ENCODE measurements around the gene EDIL3.

The EDIL3 gene

GRCh38 chr5:84213212-84213611, 171.5 kb downstream of the EDIL3 start:
- no peak overlapping the region for H3K56ac ChIP-seq (ENCODE audit: low read length)
- no peak overlapping the region for H2BK15ac ChIP-seq (replicated peaks; ENCODE audit: low read depth)
- H3K36me3 ChIP-seq (ENCODE audit: control insufficient read depth, insufficient read depth, low read length), result no peaks in the 10 kb centered on the region
- no peak overlapping the region for H2AK5ac ChIP-seq (ENCODE audit: low read length)
- H3K9ac ChIP-seq (ENCODE audit: low read length), result no peak overlapping the region
- H3K4me2 ChIP-seq (ENCODE audit: low read length), result no peak overlapping the region
- H3K27me3 ChIP-seq (ENCODE audit: insufficient read depth, low read length, poor library complexity), result no peaks in the 10 kb centered on the region
- no peak for DNase-seq
- H3K27ac ChIP-seq (ENCODE audit: low read depth, low read length), result no peak overlapping the region
- no peak overlapping the region for H3K18ac ChIP-seq (ENCODE audit: low read length)
- no peak overlapping the region for H3K4ac ChIP-seq (ENCODE audit: low read depth, low read length)
- no peak overlapping the region for H2BK5ac ChIP-seq (ENCODE audit: low read length)
- no peaks in the 10 kb centered on the region for H3K79me1 ChIP-seq (ENCODE audit: low read length)
- no CpG with 5 or more reads among the region's 1 CpG for WGBS (ENCODE audit: extremely low coverage, insufficient coverage, low lambda C conversion rate)
- no peak overlapping the region for H3K4me3 ChIP-seq (ENCODE audit: low read length)
- H3K4me1 ChIP-seq (ENCODE audit: control insufficient read depth, low read depth, low read length), result no peaks in the 10 kb centered on the region
- no peaks in the 10 kb centered on the region for H3K79me2 ChIP-seq (ENCODE audit: control insufficient read depth, insufficient read depth, low read length)
- no peak overlapping the region for H4K8ac ChIP-seq (ENCODE audit: low read depth, low read length)
- no peak overlapping the region for H4K5ac ChIP-seq (ENCODE audit: low read length)
- no peak overlapping the region for H2BK120ac ChIP-seq (ENCODE audit: low read depth, low read length)
- H3K23ac ChIP-seq (ENCODE audit: low read length), result no peak overlapping the region

DNA sequence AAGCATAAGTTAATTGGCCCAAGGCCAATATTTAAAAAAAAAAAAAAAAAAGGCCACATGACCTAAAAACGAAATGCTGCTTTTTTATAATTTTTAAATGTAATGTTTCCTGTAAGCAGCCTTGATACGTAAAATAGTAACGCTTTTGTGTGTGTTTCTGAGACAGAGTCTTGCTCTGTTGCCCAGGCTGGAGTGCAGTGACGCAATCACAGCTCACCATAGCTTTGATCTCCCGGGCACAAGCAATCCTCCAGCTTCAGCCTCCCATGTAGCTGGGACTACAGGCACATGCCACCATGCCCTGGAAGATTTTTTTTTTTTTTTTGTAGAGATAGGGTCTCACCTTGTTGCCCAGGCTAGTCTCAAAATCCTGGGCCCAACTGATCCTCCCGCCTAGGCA, 179.9 kb downstream of the EDIL3 start:
- no CpG with 5 or more reads among the region's 6 CpGs for WGBS (ENCODE audit: extremely low coverage, insufficient coverage, low lambda C conversion rate)
- Histone ChIP-seq H4K5ac (ENCODE audit: low read length) (no peak overlapping the region), H2BK120ac (ENCODE audit: low read depth, low read length) (no peak overlapping the region), H3K56ac (ENCODE audit: low read length) (no peak overlapping the region), H3K36me3 (ENCODE audit: control insufficient read depth, insufficient read depth, low read length) (no peaks in the 10 kb centered on the region), H3K79me1 (ENCODE audit: low read length) (no peaks in the 10 kb centered on the region), H3K4ac (ENCODE audit: low read depth, low read length) (no peak overlapping the region), H4K8ac (ENCODE audit: low read depth, low read length) (no peak overlapping the region), H3K4me1 (ENCODE audit: control insufficient read depth, low read depth, low read length) (no peaks in the 10 kb centered on the region), H3K27ac (ENCODE audit: low read depth, low read length) (no peak overlapping the region), H3K9ac (ENCODE audit: low read length) (no peak overlapping the region), H2BK5ac (ENCODE audit: low read length) (no peak overlapping the region), H2AK5ac (ENCODE audit: low read length) (no peak overlapping the region), H3K4me2 (ENCODE audit: low read length) (no peak overlapping the region), H3K27me3 (ENCODE audit: insufficient read depth, low read length, poor library complexity) (no peaks in the 10 kb centered on the region), H3K79me2 (ENCODE audit: control insufficient read depth, insufficient read depth, low read length) (no peaks in the 10 kb centered on the region), H3K4me3 (ENCODE audit: low read length) (no peak overlapping the region), H2BK15ac (replicated peaks; ENCODE audit: low read depth) (no peak overlapping the region), H3K18ac (ENCODE audit: low read length) (no peak overlapping the region), H3K23ac (ENCODE audit: low read length) (no peak overlapping the region)
- no peak for DNase-seq

DNA sequence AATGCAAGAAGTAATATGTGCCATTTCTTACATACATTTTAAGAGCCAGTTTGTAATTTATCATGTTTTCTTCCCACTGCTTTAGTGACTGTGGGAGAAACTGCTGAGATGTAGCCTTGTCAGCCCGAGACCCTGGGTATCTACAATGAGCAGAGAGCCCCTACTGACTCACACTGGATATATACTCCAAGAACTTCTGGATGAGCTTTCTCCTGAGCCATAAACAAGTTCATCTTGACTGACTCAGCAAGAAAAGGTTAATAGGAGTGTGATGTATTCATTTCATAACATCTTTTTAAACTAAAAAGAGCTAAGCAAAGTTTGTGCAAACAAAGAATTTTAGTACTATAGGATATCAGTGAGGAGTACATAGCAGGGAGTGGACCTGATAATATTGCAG, 182.5 kb downstream of the EDIL3 start:
- no peaks in the 10 kb centered on the region for H3K27me3 ChIP-seq (ENCODE audit: insufficient read depth, low read length, poor library complexity)
- H3K4me1 ChIP-seq (ENCODE audit: control insufficient read depth, low read depth, low read length), result no peaks in the 10 kb centered on the region
- no peak overlapping the region for H4K8ac ChIP-seq (ENCODE audit: low read depth, low read length)
- no peak overlapping the region for H3K4me2 ChIP-seq (ENCODE audit: low read length)
- no peak overlapping the region for H3K18ac ChIP-seq (ENCODE audit: low read length)
- no CpG with 5 or more reads among the region's 1 CpG for WGBS (ENCODE audit: extremely low coverage, insufficient coverage, low lambda C conversion rate)
- DNase-seq, result no peak
- H3K27ac ChIP-seq (ENCODE audit: low read depth, low read length), result no peak overlapping the region
- no peak overlapping the region for H3K23ac ChIP-seq (ENCODE audit: low read length)
- H3K9ac ChIP-seq (ENCODE audit: low read length), result no peak overlapping the region
- H3K79me2 ChIP-seq (ENCODE audit: control insufficient read depth, insufficient read depth, low read length), result no peaks in the 10 kb centered on the region
- no peak overlapping the region for H3K4me3 ChIP-seq (ENCODE audit: low read length)
- no peak overlapping the region for H3K4ac ChIP-seq (ENCODE audit: low read depth, low read length)
- H3K36me3 ChIP-seq (ENCODE audit: control insufficient read depth, insufficient read depth, low read length), result no peaks in the 10 kb centered on the region
- H2BK120ac ChIP-seq (ENCODE audit: low read depth, low read length), result no peak overlapping the region
- no peak overlapping the region for H2BK15ac ChIP-seq (replicated peaks; ENCODE audit: low read depth)
- no peaks in the 10 kb centered on the region for H3K79me1 ChIP-seq (ENCODE audit: low read length)
- no peak overlapping the region for H4K5ac ChIP-seq (ENCODE audit: low read length)
- H2AK5ac ChIP-seq (ENCODE audit: low read length), result no peak overlapping the region
- no peak overlapping the region for H3K56ac ChIP-seq (ENCODE audit: low read length)
- H2BK5ac ChIP-seq (ENCODE audit: low read length), result no peak overlapping the region

- Histone ChIP-seq H3K79me2 (ENCODE audit: control insufficient read depth, insufficient read depth, low read length) (no peaks in the 10 kb centered on the region), H2BK15ac (replicated peaks; ENCODE audit: low read depth) (no peak overlapping the region), H3K27ac (ENCODE audit: low read depth, low read length) (no peak overlapping the region), H2BK120ac (ENCODE audit: low read depth, low read length) (no peak overlapping the region), H3K4ac (ENCODE audit: low read depth, low read length) (no peak overlapping the region), H3K4me3 (ENCODE audit: low read length) (no peak overlapping the region), H4K5ac (ENCODE audit: low read length) (no peak overlapping the region), H3K23ac (ENCODE audit: low read length) (no peak overlapping the region), H3K4me2 (ENCODE audit: low read length) (no peak overlapping the region), H4K8ac (ENCODE audit: low read depth, low read length) (no peak overlapping the region), H2AK5ac (ENCODE audit: low read length) (no peak overlapping the region), H3K56ac (ENCODE audit: low read length) (no peak overlapping the region), H3K36me3 (ENCODE audit: control insufficient read depth, insufficient read depth, low read length) (no peaks in the 10 kb centered on the region), H3K79me1 (ENCODE audit: low read length) (no peaks in the 10 kb centered on the region), H3K18ac (ENCODE audit: low read length) (no peak overlapping the region), H3K9ac (ENCODE audit: low read length) (no peak overlapping the region), H3K4me1 (ENCODE audit: control insufficient read depth, low read depth, low read length) (no peaks in the 10 kb centered on the region), H3K27me3 (ENCODE audit: insufficient read depth, low read length, poor library complexity) (no peaks in the 10 kb centered on the region), H2BK5ac (ENCODE audit: low read length) (no peak overlapping the region)
- no CpG with 5 or more reads among the region's 2 CpGs for WGBS (ENCODE audit: extremely low coverage, insufficient coverage, low lambda C conversion rate)
- DNase-seq, result no peak
These were observed 187.1 kb downstream of the EDIL3 start for GRCh38 chr5:84197538-84197937.

GRCh38 chr5:84191281-84191680, 193.4 kb downstream of the EDIL3 start:
- no CpG with 5 or more reads among the region's 2 CpGs for WGBS (ENCODE audit: extremely low coverage, insufficient coverage, low lambda C conversion rate)
- Histone ChIP-seq H3K4ac (ENCODE audit: low read depth, low read length) (no peak overlapping the region), H2AK5ac (ENCODE audit: low read length) (no peak overlapping the region), H3K4me2 (ENCODE audit: low read length) (no peak overlapping the region), H2BK15ac (replicated peaks; ENCODE audit: low read depth) (no peak overlapping the region), H3K27me3 (ENCODE audit: insufficient read depth, low read length, poor library complexity) (no peaks in the 10 kb centered on the region), H2BK120ac (ENCODE audit: low read depth, low read length) (no peak overlapping the region), H3K79me2 (ENCODE audit: control insufficient read depth, insufficient read depth, low read length) (no peaks in the 10 kb centered on the region), H3K27ac (ENCODE audit: low read depth, low read length) (no peak overlapping the region), H3K9ac (ENCODE audit: low read length) (no peak overlapping the region), H3K4me1 (ENCODE audit: control insufficient read depth, low read depth, low read length) (no peaks in the 10 kb centered on the region), H3K23ac (ENCODE audit: low read length) (no peak overlapping the region), H3K56ac (ENCODE audit: low read length) (no peak overlapping the region), H3K18ac (ENCODE audit: low read length) (no peak overlapping the region), H4K5ac (ENCODE audit: low read length) (no peak overlapping the region), H4K8ac (ENCODE audit: low read depth, low read length) (no peak overlapping the region), H3K36me3 (ENCODE audit: control insufficient read depth, insufficient read depth, low read length) (no peaks in the 10 kb centered on the region), H3K79me1 (ENCODE audit: low read length) (no peaks in the 10 kb centered on the region), H3K4me3 (ENCODE audit: low read length) (no peak overlapping the region), H2BK5ac (ENCODE audit: low read length) (no peak overlapping the region)
- peak; percentile 29 for DNase-seq

- H4K8ac ChIP-seq (ENCODE audit: low read depth, low read length), result no peak overlapping the region
- WGBS (ENCODE audit: extremely low coverage, insufficient coverage, low lambda C conversion rate), result no CpG with 5 or more reads among the region's 1 CpG
- H3K79me2 ChIP-seq (ENCODE audit: control insufficient read depth, insufficient read depth, low read length), result no peaks in the 10 kb centered on the region
These were observed 199.8 kb downstream of the EDIL3 start for GRCh38 chr5:84184857-84185256.

More at GRCh38 chr5:84184857-84185256, 199.8 kb downstream of the EDIL3 start:
- no peaks in the 10 kb centered on the region for H3K79me1 ChIP-seq (ENCODE audit: low read length)
- H2BK5ac ChIP-seq (ENCODE audit: low read length), result no peak overlapping the region
- no peak overlapping the region for H3K27ac ChIP-seq (ENCODE audit: low read depth, low read length)
- H4K5ac ChIP-seq (ENCODE audit: low read length), result no peak overlapping the region
- no peak overlapping the region for H2BK120ac ChIP-seq (ENCODE audit: low read depth, low read length)
- H2AK5ac ChIP-seq (ENCODE audit: low read length), result no peak overlapping the region
- no peak overlapping the region for H3K9ac ChIP-seq (ENCODE audit: low read length)
- no peak overlapping the region for H3K56ac ChIP-seq (ENCODE audit: low read length)
- H3K4me2 ChIP-seq (ENCODE audit: low read length), result no peak overlapping the region
- no peak overlapping the region for H2BK15ac ChIP-seq (replicated peaks; ENCODE audit: low read depth)
- no peaks in the 10 kb centered on the region for H3K4me1 ChIP-seq (ENCODE audit: control insufficient read depth, low read depth, low read length)
- H3K4me3 ChIP-seq (ENCODE audit: low read length), result no peak overlapping the region
- H3K23ac ChIP-seq (ENCODE audit: low read length), result no peak overlapping the region
- no peaks in the 10 kb centered on the region for H3K36me3 ChIP-seq (ENCODE audit: control insufficient read depth, insufficient read depth, low read length)
- no peak overlapping the region for H3K18ac ChIP-seq (ENCODE audit: low read length)
- H3K27me3 ChIP-seq (ENCODE audit: insufficient read depth, low read length, poor library complexity), result no peaks in the 10 kb centered on the region
- DNase-seq, result no peak
- H3K4ac ChIP-seq (ENCODE audit: low read depth, low read length), result no peak overlapping the region

Data from mesendoderm (in vitro differentiated cells).